Central memory CD4-positive, alpha-beta T cell (primary cell): ENCODE data around the gene CAMP.
"Not testable (repeated sequence)": the region's sequence is repeated elsewhere in the genome, so short reads cannot be mapped to it uniquely, and the experiment has no call there.

Experiments used
- DNase-seq: peaks from one replicate; pipeline ENCODE4 v3.0.0; 2022
- total RNA-seq, 3 experiments: gene quantifications; one replicate each; lab custom pipeline; 2026; lab: John Stamatoyannopoulos, UW

CAMP gene
- total RNA-seq: 0 reads per million in 3 experiments

- DNase-seq: no peak
Observed at GRCh38 chr3:48222616-48223513, at the start of gene CAMP. Gene CAMP, plus strand, starts transcription at chr3:48223495. Its CDS starts 17 bp downstream, at chr3:48223512.

GRCh38 chr3:48178072-48178471 is 45.2 kb upstream of the CAMP start:
- DNase-seq: no peak

- no peak for DNase-seq
Observed at GRCh38 chr3:48180021-48180420, 43.3 kb upstream of the CAMP start.

GRCh38 chr3:48180531-48181253 is 42.6 kb upstream of the CAMP start:
- no peak for DNase-seq

- DNase-seq: no peak
Observed at GRCh38 chr3:48184299-48184698, 39.0 kb upstream of the CAMP start.

- DNase-seq: no peak
Observed at GRCh38 chr3:48185129-48185528, 38.2 kb upstream of the CAMP start.

- DNase-seq: no peak
Observed at GRCh38 chr3:48186631-48187300, 36.5 kb upstream of the CAMP start.

- no peak for DNase-seq
Observed at GRCh38 chr3:48187301-48187578, 36.1 kb upstream of the CAMP start.

- DNase-seq: no peak
Observed at GRCh38 chr3:48187579-48188265, 35.6 kb upstream of the CAMP start.

GRCh38 chr3:48188266-48189201 is 34.8 kb upstream of the CAMP start, which contains the start of gene CDC25A:
Gene CDC25A, minus strand, starts transcription at chr3:48188417. Its CDS starts 470 bp downstream, at chr3:48187947.
- peak; percentile 92 for DNase-seq

- no peak for DNase-seq
Observed at GRCh38 chr3:48189321-48189720, 34.0 kb upstream of the CAMP start.

GRCh38 chr3:48190911-48191310 is 32.4 kb upstream of the CAMP start:
- no peak for DNase-seq

GRCh38 chr3:48194446-48195071 is 28.7 kb upstream of the CAMP start:
- DNase-seq: no peak

GRCh38 chr3:48196611-48197010 is 26.7 kb upstream of the CAMP start:
- DNase-seq: no peak

GRCh38 chr3:48199117-48199516 is 24.2 kb upstream of the CAMP start:
- no peak for DNase-seq

GRCh38 chr3:48202632-48203031 is 20.7 kb upstream of the CAMP start:
- DNase-seq: no peak

- no peak for DNase-seq
Observed at GRCh38 chr3:48208076-48208475, 15.2 kb upstream of the CAMP start.

GRCh38 chr3:48209445-48209844 is 13.8 kb upstream of the CAMP start:
- DNase-seq: no peak

GRCh38 chr3:48210534-48210933 is 12.8 kb upstream of the CAMP start:
- not testable (repeated sequence) for DNase-seq

GRCh38 chr3:48211776-48212175 is 11.5 kb upstream of the CAMP start:
- DNase-seq: not testable (repeated sequence)

- no peak for DNase-seq
Observed at GRCh38 chr3:48214225-48214624, 9.1 kb upstream of the CAMP start.
